Measurements from ENCODE around the gene PLEKHO2.
A peak's percentile ranks its signal among the peaks of the same experiment; 100 is the strongest.

PLEKHO2 gene

GRCh38 chr15:64858021-64858575, 16.4 kb downstream of the PLEKHO2 start:
- DNase-seq = no peak

DNA sequence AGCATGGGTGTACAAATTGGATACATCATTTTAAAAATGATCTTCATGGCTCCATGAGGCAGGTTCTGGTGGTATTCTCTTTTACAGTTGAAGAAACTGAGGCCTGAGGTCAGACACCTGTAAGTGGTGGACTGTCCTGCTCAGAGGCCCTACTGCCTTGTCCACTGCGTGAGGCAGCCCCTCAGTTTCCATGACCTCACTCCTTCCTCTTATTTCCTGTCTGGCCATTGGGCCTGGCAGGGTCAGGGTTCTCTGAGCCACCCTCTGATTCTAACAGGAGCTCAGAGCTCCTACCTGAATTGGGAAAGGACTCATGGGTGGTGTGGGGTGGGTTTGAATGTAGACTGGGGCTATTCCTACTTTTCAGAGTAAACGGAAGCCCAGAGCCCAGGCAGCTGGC, 17.5 kb downstream of the PLEKHO2 start:
- DNase-seq = no peak

DNA sequence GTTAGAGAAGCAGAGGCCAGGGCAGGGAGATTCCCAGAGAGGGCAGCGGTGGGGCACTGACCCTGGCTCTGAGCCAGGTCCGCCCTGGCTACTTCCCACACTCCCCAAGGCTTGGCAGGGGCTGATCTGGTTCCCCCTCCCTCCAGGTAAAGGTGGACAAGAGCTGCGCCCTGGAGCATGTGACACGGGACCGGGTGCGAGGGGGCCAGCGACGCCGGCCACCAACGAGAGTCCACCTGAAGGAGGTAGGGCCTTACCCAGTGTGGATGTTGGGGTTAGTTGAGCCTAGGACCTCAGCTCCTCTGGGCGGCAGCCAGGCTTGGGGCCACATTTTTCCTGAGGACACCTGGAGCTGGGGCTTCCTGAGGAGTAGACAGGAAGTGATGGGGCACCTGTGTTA, 19.6 kb downstream of the PLEKHO2 start:
- DNase-seq = no peak

- no peak for DNase-seq
Measured at GRCh38 chr15:64861960-64862359, 20.2 kb downstream of the PLEKHO2 start.

GRCh38 chr15:64862408-64862807, 20.7 kb downstream of the PLEKHO2 start:
- DNase-seq = no peak

DNA sequence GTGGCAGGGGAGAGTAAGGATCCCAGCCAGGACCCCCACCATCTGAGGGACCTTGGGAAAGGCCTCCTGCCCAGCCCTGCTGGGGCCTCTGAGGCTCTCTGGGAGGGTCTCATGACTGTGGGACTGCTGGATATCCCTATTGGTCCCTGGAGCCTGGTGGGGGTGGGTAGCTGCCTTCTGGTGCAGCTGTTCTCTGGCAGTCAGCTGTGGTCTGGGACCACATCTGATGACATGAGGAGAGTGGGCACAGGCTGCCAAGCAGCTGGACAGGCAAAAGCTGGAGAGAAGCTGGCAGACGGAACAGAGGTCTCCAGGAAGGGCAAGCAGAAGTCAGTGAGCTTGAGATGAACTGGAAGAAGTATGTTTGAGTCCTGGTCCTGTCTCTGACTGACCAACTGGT, 22.4 kb downstream of the PLEKHO2 start:
- no peak for DNase-seq

DNA sequence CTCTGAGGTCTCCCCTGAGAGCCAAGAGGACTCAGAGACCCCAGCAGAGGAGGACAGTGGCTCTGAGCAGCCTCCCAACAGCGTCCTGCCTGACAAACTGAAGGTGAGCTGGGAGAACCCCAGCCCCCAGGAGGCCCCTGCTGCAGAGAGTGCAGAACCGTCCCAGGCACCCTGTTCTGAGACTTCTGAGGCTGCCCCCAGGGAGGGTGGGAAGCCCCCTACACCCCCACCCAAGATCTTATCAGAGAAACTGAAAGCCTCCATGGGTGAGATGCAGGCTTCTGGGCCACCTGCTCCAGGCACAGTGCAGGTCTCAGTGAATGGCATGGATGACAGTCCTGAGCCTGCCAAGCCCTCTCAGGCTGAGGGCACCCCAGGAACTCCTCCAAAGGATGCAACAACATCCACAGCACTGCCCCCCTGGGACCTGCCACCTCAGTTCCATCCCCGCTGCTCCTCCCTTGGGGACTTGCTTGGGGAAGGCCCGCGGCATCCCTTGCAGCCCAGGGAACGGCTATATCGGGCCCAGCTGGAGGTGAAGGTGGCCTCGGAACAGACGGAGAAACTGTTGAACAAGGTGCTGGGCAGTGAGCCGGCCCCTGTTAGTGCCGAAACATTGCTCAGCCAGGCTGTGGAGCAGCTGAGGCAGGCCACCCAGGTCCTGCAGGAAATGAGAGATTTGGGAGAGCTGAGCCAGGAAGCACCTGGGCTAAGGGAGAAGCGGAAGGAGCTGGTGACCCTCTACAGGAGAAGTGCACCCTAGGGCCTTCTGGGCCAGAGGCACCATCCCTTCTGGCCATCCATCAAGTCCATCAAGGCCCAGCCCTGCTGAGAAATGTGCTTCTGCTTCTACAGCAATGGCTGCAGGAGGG, 23.6 kb downstream of the PLEKHO2 start:
- no peak for DNase-seq

DNA sequence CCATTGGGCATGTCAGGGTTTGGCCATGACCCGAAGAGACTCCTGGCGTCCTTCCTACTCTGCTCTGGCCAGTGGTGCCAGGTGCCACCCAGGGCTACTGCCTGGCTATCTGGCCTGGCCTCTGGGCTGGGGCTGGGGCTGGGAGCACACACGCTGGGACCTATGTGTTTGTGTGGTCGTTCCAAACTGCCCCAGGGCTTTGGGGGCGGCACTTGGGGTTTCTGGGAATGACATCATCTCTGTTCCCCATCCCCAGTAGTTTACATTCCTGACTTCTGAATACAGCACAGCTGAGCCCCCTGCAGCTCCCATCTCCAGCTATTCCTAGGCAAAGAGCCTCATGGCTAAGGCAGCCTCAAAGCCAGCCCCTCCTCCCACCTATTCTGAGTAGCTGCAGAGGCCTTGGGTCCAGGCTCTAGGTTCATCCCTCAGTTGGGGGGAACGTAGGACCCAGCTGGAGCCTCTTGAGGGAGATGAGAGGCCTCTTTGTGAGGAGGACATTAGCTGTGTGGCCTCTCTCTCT, 24.3 kb downstream of the PLEKHO2 start:
- DNase-seq = no peak

GRCh38 chr15:64869501-64869900, 27.8 kb downstream of the PLEKHO2 start:
- no peak for DNase-seq

DNA sequence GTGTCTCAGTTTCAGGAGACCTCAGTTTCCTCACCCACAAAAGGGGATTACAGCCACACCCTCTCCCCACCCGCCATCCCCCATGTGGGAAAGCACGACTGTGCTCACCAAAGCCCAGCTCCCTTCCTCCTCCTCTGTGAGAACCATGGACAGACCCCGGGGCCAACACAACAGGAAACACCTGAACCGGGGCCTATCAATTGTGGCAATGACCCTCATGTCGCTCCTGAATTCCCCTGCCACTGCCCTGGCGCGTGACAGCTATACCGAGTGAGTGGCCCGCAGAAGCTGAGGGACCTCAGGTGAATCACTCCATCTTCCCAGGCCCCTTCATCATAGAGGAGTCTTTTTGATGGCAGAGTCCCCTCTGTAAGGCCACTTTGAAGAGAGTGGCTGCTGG, 28.6 kb downstream of the PLEKHO2 start:
- DNase-seq = no peak

GRCh38 chr15:64875641-64876223, 34.0 kb downstream of the PLEKHO2 start:
- DNase-seq = no peak

- DNase-seq = no peak
Measured at GRCh38 chr15:64877435-64877834, 35.7 kb downstream of the PLEKHO2 start.

DNA sequence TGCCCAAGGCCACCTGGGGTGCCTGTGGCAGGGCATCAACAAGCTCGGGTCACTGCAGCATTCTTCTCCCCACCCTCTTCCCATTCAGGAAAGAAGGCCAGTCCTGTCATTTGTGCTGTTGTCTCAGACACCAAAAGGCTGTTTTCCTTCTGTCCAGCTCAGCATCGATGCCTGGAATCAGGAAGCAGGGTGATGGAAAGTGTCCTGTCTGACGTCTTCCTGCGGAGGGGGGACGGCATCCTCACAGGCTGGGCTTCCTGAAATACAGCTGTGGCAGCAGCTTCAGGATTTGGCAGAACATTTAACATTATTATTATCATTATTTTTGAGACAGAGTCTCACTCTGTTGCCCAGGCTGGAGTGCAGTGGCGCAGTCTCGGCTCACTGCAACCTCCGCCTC, 37.0 kb downstream of the PLEKHO2 start:
- no peak for DNase-seq

DNA sequence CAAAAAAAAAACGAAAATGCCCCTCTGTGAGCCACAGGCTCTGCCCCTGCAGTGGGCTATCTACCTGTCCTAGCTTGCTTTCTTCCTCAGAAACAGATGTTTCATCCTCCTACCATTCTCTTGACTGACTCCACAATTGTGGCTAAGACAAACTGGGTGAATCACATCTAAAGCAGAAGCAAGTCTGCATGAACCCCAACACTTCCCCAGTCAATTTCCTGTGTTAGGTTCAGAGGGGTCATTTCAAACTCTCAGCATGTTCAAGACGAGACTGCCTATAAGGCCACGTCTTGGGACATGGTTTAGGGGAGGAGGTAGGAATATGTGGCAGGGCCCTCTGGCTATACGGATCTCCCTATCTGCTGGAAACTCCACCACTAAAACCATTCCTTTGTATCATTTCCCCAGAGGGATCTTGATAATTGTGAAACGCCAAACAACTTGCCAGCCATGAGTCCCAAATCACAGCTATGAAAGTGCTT, 41.4 kb downstream of the PLEKHO2 start:
- DNase-seq = no peak

DNA sequence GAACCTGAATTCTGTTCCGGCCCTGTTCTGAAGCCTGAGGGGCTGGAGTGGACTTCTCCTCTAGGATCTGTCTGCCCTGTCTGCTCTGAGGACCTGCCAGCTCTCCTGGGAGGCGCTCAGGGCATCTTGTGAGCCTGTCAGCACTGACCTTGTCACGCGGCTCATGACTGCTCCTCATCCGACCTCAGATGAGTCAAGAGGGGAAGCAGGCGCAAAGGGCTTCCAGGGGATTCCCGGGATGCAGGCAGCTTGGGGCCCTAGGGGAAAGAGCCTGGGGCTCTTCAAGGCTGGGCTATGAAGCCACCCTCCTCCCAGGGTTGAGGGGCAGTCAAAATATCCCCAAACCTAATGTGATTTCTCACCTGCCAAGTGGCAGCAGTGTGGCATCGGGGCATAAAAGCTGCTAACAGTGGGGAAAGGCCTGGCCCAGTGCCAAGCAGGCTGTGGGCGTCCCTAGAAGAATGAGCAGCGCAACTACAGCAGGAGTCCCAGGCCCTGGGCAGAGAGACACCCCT, 42.3 kb downstream of the PLEKHO2 start:
- DNase-seq = peak; percentile 46

- no peak for DNase-seq
Measured at GRCh38 chr15:64884679-64885078, 43.0 kb downstream of the PLEKHO2 start.

GRCh38 chr15:64888336-64888735, 46.6 kb downstream of the PLEKHO2 start:
- no peak for DNase-seq

DNA sequence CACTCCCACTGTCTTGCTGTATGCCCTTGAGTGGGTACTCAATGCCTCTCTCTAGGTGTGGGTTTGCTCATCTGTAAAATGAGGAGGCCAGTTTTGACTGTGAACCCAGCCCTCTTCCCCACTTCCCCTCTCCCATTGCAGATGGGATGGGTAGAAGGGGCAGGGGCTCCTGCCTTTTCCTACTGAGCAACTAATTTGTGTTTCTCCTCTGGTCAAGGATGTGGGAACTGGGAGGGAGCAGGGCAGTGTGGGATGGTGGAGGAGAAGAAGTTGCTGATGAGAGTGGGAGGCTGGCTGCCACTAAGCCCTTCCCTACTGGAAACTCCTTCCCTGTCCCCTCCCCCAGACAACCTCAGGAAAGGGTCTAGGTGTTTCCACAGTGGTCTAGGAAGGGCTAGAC, 49.8 kb downstream of the PLEKHO2 start:
- DNase-seq = no peak

DNA sequence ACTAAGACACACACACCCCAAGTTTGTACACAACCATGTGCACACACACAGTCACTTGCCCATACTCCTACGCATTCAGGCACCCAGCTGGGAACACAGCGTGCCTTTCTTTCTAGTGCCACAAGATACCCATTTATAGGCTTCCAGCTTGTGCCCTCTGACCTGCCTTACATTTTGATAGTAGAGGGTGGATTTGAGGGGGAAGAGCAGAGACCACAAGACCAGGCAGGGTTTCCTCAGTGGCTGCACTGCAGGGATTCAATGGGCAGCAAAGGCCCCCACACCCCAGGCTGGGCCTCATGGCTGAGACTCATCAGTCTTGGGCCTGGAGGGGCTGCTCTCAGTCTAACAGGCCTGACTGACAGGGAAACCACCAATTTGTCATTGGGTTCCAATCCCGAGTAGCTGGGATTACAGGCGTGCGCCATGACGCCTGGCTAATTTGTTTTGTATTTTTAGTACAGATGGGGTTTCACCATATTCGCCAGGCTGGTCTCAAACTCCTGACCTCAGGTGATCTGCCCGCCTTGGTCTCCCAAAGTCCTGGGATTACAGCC, 51.2 kb downstream of the PLEKHO2 start:
- no peak for DNase-seq

DNA sequence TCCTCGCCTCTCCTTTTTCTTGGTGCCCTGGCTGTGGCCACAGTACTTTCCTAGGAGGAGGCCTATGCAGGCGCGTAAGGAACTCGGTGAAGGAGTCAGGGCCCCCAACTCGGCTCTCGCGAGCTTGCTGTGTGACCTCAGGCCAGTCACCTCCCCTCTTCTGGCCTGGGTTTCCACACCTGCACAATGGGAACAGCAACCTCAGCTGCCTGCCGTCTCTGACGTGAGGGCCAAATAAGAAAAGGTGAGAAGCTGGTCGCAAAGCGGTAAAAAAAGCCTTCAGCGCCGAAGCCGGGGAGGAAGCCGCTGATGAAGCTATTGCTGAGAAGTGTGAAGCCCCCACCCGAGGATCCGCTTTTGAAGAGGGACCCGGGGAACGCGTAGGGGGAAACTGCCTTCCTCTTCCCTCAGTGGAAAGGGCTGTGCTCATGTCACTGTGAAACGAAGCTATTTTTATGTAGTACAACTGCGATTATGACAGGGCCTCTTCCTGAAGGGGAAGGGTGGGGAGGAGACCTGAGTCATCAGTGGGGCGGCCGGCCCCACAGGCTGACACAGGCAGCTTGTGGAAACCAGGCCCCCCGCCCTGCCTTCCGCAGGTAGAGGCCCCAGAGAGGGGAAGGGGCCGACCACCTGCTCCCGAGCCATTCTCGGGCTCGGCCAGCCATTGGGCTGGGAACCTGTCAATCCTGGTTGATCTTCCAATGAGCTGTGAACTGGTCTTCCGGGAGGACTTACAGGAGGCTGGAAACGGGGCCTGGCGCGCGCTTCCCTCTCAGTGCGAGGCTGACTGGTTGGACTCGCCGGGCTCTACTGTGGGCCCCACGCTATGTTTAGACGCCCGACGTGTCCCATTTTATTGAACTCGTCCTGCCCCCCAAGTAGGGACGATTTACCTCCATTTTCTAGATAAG, 52.0 kb downstream of the PLEKHO2 start:
- peak; percentile 81 for DNase-seq

DNA sequence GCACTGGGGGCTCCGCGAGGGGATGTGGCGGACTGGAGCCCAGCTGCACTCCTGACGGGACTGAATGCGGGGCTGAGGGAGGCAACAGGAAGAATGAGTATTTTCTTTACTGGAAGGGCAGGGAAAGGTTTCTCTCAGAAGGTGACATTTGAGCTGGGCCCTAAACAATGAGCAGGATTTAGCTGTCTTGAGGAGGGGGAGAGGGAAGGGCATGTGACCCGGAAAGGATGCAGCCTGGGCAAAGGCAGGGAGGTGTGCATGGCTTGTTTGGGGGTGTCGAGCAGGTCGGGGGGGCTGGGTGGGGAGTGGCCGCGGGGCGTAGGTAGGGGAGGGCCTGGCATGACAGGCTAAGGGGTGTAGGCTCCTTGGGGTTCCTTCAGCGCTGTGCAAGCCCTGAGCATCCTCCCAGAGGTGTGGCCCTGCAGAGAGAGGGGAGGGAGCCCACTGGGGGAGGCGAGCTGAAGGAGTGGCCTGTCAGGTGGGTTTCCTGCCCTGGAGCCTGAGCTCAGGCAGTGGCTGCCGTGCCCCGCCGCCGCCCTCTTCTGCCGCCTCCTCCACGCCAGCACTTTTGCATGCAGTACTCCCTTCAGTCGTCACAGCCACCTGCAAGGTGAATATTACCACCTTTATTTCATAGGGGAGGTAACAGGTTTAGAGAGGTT, 52.8 kb downstream of the PLEKHO2 start:
- peak; percentile 30 for DNase-seq

Measured in DMS79 treated with DMSO at 0.1 percent for 48 hours (cell line).